K562 (cell line): ENCODE results near the gene PPP3CB. TPM values are rescaled to one million over a fixed set of nuclear protein-coding genes. Genes with fewer than 3 reads are reported as not detected.
A peak's percentile ranks its signal among the peaks of the same experiment; 100 is the strongest.

Experiments
- MAFK ChIP-seq: IDR thresholded peaks from 2 replicates; pipeline ENCODE4 v1.6.1; 2011; ENCODE audit warnings: low read length, improper control_type of control experiment
- NFXL1 ChIP-seq: fragments of 450-650 bp; formaldehyde crosslinking; IDR thresholded peaks from 2 replicates; pipeline ENCODE4 v1.4.0; 2021; ENCODE audit warnings: mild to moderate bottlenecking
- PTBP1 ChIP-seq: fragments of 200-400 bp; formaldehyde crosslinking; IDR thresholded peaks from 2 replicates; pipeline ENCODE4 v1.6.1; 2017; ENCODE audit warnings: low read depth, low read length
- PTTG1 ChIP-seq: fragments of 450-650 bp; IDR thresholded peaks from 2 replicates; pipeline ENCODE4 v1.6.1; 2016; ENCODE audit warnings: low read depth, mild to moderate bottlenecking, missing genetic modification characterization, missing compliant biosample characterization
- SMC3 ChIP-seq: conservative IDR thresholded peaks from 2 replicates; pipeline ENCODE4 v1.6.1; 2011; ENCODE audit warnings: low read depth, low read length, improper control_type of control experiment; ENCODE audit not compliant: insufficient read depth
- SPI1 ChIP-seq: IDR thresholded peaks from 2 replicates; pipeline ENCODE4 v1.6.1; 2011; ENCODE audit warnings: low read depth, low read length, control low read depth, borderline replicate concordance
- SRF ChIP-seq, 2 experiments: fragments of 250-450, 450-650 bp in 1 of 2; sonication (Bioruptor Pico) in 1 of 2; sonication (generic) in 1 of 2; formaldehyde crosslinking; IDR thresholded peaks; 2 replicates each; pipeline versions ENCODE4 v1.5.0 to v1.5.1; 2020 to 2022; ENCODE audit warnings: mild to moderate bottlenecking in 1 of 2, missing genetic modification reagents in 1 of 2
- SRSF7 ChIP-seq: fragments of 200-400 bp; formaldehyde crosslinking; optimal IDR thresholded peaks from 2 replicates; pipeline ENCODE3; 2017; ENCODE audit warnings: mild to moderate bottlenecking, low read depth, low read length
- TAF9B ChIP-seq: fragments of 450-650 bp; IDR thresholded peaks from 2 replicates; pipeline ENCODE4 v1.6.1; 2018; ENCODE audit warnings: mild to moderate bottlenecking; ENCODE audit not compliant: partially characterized antibody
- TEAD1 ChIP-seq, 2 experiments: fragments of 450-650 bp in 1 of 2; sonication (generic) in 1 of 2; formaldehyde crosslinking; IDR thresholded peaks; 2 replicates each; pipeline versions ENCODE4 v1.4.0 to v1.8.0; 2020 to 2022; ENCODE audit warnings: mild to moderate bottlenecking in 2 of 2, missing genetic modification reagents in 1 of 2
- TFAM ChIP-seq: fragments of 250-450 bp; sonication (Bioruptor Pico); conservative IDR thresholded peaks from 2 replicates; pipeline ENCODE4 v1.5.0; 2021; ENCODE audit warnings: mild to moderate bottlenecking, moderate library complexity
- ZBTB1 ChIP-seq: sonication (generic); formaldehyde crosslinking; IDR thresholded peaks from 2 replicates; pipeline ENCODE4 v1.8.1; 2023; ENCODE audit warnings: missing genetic modification reagents, low read depth, mild to moderate bottlenecking, borderline replicate concordance
- ZFP30 ChIP-seq: fragments of 250-450 bp; sonication (Bioruptor Pico); IDR thresholded peaks from 2 replicates; pipeline ENCODE4 v1.8.0; 2022; ENCODE audit warnings: moderate library complexity, mild to moderate bottlenecking, inconsistent platforms, borderline replicate concordance
- ZKSCAN8 ChIP-seq: fragments of 200-800 bp; sonication (Bioruptor generic); IDR thresholded peaks from 2 replicates; pipeline ENCODE4 v1.6.1; 2016; ENCODE audit warnings: missing genetic modification characterization, missing compliant biosample characterization
- ZNF253 ChIP-seq: fragments of 250-450 bp; sonication (Bioruptor Pico); conservative IDR thresholded peaks from 2 replicates; pipeline ENCODE4 v1.6.1; 2021; ENCODE audit warnings: mild to moderate bottlenecking
- polyA plus RNA-seq, 8 experiments: library from polyadenylated mRNA; depleted of rRNA in 4 of 8; stranded (reverse) in 5 of 8; unstranded in 3 of 8; fragments of >200 nt; fragmentation: Nextera tagmentation in 2 of 8; fragmentation: Illumina TruSeq in 1 of 8; extraction: Ambion mirVana in 2 of 8; extraction: Trizol in 1 of 8; gene quantifications; 2 replicates each; pipeline versions ENCODE4 v1.2.1 to v1.2.3, GENCODE V29; 2011 to 2014; ENCODE audit warnings: inconsistent platforms in 1 of 8, missing spikeins in 1 of 8
- total RNA-seq, 7 experiments: library from RNA; depleted of rRNA in 6 of 7; stranded (reverse); fragments of >200 nt in 6 of 7; fragmentation: Illumina TruSeq in 2 of 7; extraction: Trizol in 2 of 7; gene quantifications; 2 replicates each; pipeline versions ENCODE4 v1.2.1 to v1.2.3, GENCODE V29; 2011 to 2021; ENCODE audit warnings: low replicate concordance in 1 of 7
- TF ChIP-seq, protein P1 (sequence below): fragments of 250-450 bp; sonication (Bioruptor Pico); IDR thresholded peaks from 2 replicates; pipeline ENCODE4 v1.4.0; 2020; ENCODE audit warnings: mild to moderate bottlenecking, moderate library complexity
- TF ChIP-seq, protein P2 (sequence below): fragments of 450-650 bp; formaldehyde crosslinking; conservative IDR thresholded peaks from 2 replicates; pipeline ENCODE4 v1.4.0; 2022; ENCODE audit warnings: mild to moderate bottlenecking, missing genetic modification characterization
- TF ChIP-seq, protein P3 (sequence below): sonication (generic); formaldehyde crosslinking; IDR thresholded peaks from 2 replicates; pipeline ENCODE4 v1.8.0; 2022; ENCODE audit warnings: missing genetic modification reagents, mild to moderate bottlenecking, borderline replicate concordance
- TF ChIP-seq, protein P4 (sequence below): fragments of 450-650 bp; formaldehyde crosslinking; IDR thresholded peaks from 2 replicates; pipeline ENCODE4 v1.4.0; 2020; ENCODE audit warnings: mild to moderate bottlenecking
- TF ChIP-seq, protein P5 (sequence below): fragments of 250-450 bp; sonication (Bioruptor Pico); IDR thresholded peaks from 2 replicates; pipeline ENCODE4 v1.8.0; 2021; ENCODE audit warnings: borderline replicate concordance, mild to moderate bottlenecking, moderate library complexity; ENCODE audit not compliant: poor library complexity, severe bottlenecking
- TF ChIP-seq, protein P6 (sequence below): IDR thresholded peaks from 2 replicates; pipeline ENCODE4 v1.6.1; 2014; ENCODE audit warnings: antibody characterized with exemption

The PPP3CB gene
- total and polyA plus RNA-seq, 9 of the 15 experiments (the other 6 are each of a cell fraction or from before 2014, with no cell fraction given) = 9.6 to 27.6 (median 17.8) TPM

DNA sequence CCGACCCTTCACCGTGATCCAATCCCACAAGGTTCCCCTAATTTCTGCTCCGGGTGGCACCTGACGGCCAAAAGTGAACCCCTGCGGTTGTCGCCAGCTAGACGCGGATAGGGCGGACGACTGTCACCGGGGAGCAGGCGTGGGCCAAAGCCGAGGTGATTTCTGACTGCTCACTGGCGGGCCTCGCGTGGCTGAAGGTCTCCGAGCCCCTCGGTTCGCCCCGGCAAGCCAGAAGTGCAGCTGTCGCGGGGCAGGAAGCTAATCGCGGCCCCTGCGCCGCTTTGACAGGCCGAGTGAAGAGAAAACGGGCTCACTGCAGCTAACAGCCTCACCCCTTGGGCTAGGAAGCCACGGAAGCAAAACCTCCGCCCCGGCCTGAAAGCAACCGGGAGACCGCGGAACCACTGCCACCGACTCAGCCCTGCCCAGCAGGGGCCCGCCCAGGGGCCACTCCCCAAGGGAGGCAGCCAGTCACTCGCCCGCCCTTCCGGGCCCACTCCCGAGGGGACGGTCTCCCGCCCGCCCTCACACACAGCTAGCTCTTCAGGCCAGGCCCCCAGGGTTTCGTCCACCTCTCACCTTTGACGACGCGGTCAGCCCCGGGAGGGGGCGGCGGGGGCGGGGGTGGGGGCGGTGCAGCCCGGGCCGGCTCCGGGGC is 469 bp downstream of the PPP3CB start (continued):
- TF ChIP-seq, protein P1, sequence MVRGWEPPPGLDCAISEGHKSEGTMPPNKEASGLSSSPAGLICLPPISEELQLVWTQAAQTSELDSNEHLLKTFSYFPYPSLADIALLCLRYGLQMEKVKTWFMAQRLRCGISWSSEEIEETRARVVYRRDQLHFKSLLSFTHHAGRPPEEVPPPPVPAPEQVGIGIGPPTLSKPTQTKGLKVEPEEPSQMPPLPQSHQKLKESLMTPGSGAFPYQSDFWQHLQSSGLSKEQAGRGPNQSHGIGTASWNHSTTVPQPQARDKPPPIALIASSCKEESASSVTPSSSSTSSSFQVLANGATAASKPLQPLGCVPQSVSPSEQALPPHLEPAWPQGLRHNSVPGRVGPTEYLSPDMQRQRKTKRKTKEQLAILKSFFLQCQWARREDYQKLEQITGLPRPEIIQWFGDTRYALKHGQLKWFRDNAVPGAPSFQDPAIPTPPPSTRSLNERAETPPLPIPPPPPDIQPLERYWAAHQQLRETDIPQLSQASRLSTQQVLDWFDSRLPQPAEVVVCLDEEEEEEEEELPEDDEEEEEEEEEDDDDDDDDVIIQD (CRISPR knock-in tag) = no peak
- TF ChIP-seq, protein P2, sequence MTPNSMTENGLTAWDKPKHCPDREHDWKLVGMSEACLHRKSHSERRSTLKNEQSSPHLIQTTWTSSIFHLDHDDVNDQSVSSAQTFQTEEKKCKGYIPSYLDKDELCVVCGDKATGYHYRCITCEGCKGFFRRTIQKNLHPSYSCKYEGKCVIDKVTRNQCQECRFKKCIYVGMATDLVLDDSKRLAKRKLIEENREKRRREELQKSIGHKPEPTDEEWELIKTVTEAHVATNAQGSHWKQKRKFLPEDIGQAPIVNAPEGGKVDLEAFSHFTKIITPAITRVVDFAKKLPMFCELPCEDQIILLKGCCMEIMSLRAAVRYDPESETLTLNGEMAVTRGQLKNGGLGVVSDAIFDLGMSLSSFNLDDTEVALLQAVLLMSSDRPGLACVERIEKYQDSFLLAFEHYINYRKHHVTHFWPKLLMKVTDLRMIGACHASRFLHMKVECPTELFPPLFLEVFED (CRISPR knock-in tag) = no peak
- TF ChIP-seq PTBP1 (no peak), SMC3 (no peak), ZBTB1 (CRISPR knock-in tag) (peak; percentile 90), ZFP30 (CRISPR knock-in tag) (no peak), TEAD1 (CRISPR knock-in tag; IDR thresholded peaks at IDR 0.05) (no peak; a peak in 1 of 4 replicates), PTTG1 (no peak), SPI1 (no peak), ZNF253 (CRISPR knock-in tag) (no peak), SRSF7 (no peak), SRF (CRISPR knock-in tag; IDR thresholded peaks at IDR 0.05) (no peak; a peak in 2 of 4 replicates), ZKSCAN8 (CRISPR knock-in tag) (no peak), NFXL1 (CRISPR knock-in tag) (no peak), MAFK (no peak), TAF9B (no peak), TFAM (CRISPR knock-in tag) (no peak)
- TF ChIP-seq, protein P3, sequence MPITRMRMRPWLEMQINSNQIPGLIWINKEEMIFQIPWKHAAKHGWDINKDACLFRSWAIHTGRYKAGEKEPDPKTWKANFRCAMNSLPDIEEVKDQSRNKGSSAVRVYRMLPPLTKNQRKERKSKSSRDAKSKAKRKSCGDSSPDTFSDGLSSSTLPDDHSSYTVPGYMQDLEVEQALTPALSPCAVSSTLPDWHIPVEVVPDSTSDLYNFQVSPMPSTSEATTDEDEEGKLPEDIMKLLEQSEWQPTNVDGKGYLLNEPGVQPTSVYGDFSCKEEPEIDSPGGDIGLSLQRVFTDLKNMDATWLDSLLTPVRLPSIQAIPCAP (CRISPR knock-in tag) = 0 out of 2 replicates have a peak, but pooled peaks have one; percentile 28
- TF ChIP-seq, protein P4, sequence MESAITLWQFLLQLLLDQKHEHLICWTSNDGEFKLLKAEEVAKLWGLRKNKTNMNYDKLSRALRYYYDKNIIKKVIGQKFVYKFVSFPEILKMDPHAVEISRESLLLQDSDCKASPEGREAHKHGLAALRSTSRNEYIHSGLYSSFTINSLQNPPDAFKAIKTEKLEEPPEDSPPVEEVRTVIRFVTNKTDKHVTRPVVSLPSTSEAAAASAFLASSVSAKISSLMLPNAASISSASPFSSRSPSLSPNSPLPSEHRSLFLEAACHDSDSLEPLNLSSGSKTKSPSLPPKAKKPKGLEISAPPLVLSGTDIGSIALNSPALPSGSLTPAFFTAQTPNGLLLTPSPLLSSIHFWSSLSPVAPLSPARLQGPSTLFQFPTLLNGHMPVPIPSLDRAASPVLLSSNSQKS = no peak
- TF ChIP-seq, protein P5, sequence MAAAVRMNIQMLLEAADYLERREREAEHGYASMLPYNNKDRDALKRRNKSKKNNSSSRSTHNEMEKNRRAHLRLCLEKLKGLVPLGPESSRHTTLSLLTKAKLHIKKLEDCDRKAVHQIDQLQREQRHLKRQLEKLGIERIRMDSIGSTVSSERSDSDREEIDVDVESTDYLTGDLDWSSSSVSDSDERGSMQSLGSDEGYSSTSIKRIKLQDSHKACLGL (CRISPR knock-in tag) = no peak
- TF ChIP-seq, protein P6, sequence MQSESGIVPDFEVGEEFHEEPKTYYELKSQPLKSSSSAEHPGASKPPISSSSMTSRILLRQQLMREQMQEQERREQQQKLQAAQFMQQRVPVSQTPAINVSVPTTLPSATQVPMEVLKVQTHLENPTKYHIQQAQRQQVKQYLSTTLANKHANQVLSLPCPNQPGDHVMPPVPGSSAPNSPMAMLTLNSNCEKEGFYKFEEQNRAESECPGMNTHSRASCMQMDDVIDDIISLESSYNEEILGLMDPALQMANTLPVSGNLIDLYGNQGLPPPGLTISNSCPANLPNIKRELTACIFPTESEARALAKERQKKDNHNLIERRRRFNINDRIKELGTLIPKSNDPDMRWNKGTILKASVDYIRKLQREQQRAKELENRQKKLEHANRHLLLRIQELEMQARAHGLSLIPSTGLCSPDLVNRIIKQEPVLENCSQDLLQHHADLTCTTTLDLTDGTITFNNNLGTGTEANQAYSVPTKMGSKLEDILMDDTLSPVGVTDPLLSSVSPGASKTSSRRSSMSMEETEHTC = no peak
